Measurements from ENCODE around the gene CLCA1.

CLCA1 gene

GRCh38 chr1:86502721-86503405 is 34.1 kb downstream of the CLCA1 start:
- DNase-seq (ENCODE audit: low read depth in 3 of 3) = no peak

GRCh38 chr1:86503406-86504136 is 34.8 kb downstream of the CLCA1 start:
- no peak for DNase-seq (ENCODE audit: low read depth in 3 of 3)

GRCh38 chr1:86504137-86504479 is 35.4 kb downstream of the CLCA1 start:
- DNase-seq (ENCODE audit: low read depth in 3 of 3) = no peak

- no peak for DNase-seq (ENCODE audit: low read depth in 3 of 3)
Measured at GRCh38 chr1:86504895-86505563, 36.3 kb downstream of the CLCA1 start.

- DNase-seq (ENCODE audit: low read depth in 3 of 3) = no peak
Measured at GRCh38 chr1:86505564-86505902, 36.8 kb downstream of the CLCA1 start.

- DNase-seq (ENCODE audit: low read depth in 3 of 3) = no peak
Measured at GRCh38 chr1:86507935-86508582, 39.3 kb downstream of the CLCA1 start.

- no peak for DNase-seq (ENCODE audit: low read depth in 3 of 3)
Measured at GRCh38 chr1:86508583-86508969, 39.8 kb downstream of the CLCA1 start.

GRCh38 chr1:86515597-86515996 is 46.9 kb downstream of the CLCA1 start:
- no peak for DNase-seq (ENCODE audit: low read depth in 3 of 3)

GRCh38 chr1:86516335-86516734 is 47.6 kb downstream of the CLCA1 start:
- DNase-seq (ENCODE audit: low read depth in 3 of 3) = no peak

- DNase-seq (ENCODE audit: low read depth in 3 of 3) = no peak
Measured at GRCh38 chr1:86517336-86517735, 48.6 kb downstream of the CLCA1 start.

GRCh38 chr1:86520789-86521521 is 52.2 kb downstream of the CLCA1 start:
- no peak for DNase-seq (ENCODE audit: low read depth in 3 of 3)

GRCh38 chr1:86521522-86521891 is 52.8 kb downstream of the CLCA1 start:
- no peak for DNase-seq (ENCODE audit: low read depth in 3 of 3)

- no peak for DNase-seq (ENCODE audit: low read depth in 3 of 3)
Measured at GRCh38 chr1:86522240-86522639, 53.5 kb downstream of the CLCA1 start.

- DNase-seq (ENCODE audit: low read depth in 3 of 3) = no peak
Measured at GRCh38 chr1:86523670-86524354, 55.1 kb downstream of the CLCA1 start.

- DNase-seq (ENCODE audit: low read depth in 3 of 3) = no peak
Measured at GRCh38 chr1:86527306-86527705, 58.6 kb downstream of the CLCA1 start.

- DNase-seq (ENCODE audit: low read depth in 3 of 3) = no peak
Measured at GRCh38 chr1:86530211-86530845, 61.6 kb downstream of the CLCA1 start.

- no peak for DNase-seq (ENCODE audit: low read depth in 3 of 3)
Measured at GRCh38 chr1:86537928-86538695, 69.4 kb downstream of the CLCA1 start.

GRCh38 chr1:86538775-86539174 is 70.0 kb downstream of the CLCA1 start:
- DNase-seq (ENCODE audit: low read depth in 3 of 3) = no peak

- no peak for DNase-seq (ENCODE audit: low read depth in 3 of 3)
Measured at GRCh38 chr1:86541859-86542258, 73.1 kb downstream of the CLCA1 start.

GRCh38 chr1:86542631-86543030 is 73.9 kb downstream of the CLCA1 start:
- DNase-seq (ENCODE audit: low read depth in 3 of 3) = no peak

Measured in stimulated activated CD4-positive, alpha-beta T cell treated with anti-CD3 and anti-CD28 coated beads, TNF-alpha, amount 100 ng/mL, for 4 hours (primary cell).